Islet of Langerhans (tissue), 1 donor: Measurements from ENCODE around the gene APOC1.

ENCODE experiments used
- FAIRE-seq: peaks from one replicate; lab custom pipeline; 2011; peaks lifted over from hg19 to GRCh38; lab: Jason Lieb, UNC

Gene APOC1

DNA sequence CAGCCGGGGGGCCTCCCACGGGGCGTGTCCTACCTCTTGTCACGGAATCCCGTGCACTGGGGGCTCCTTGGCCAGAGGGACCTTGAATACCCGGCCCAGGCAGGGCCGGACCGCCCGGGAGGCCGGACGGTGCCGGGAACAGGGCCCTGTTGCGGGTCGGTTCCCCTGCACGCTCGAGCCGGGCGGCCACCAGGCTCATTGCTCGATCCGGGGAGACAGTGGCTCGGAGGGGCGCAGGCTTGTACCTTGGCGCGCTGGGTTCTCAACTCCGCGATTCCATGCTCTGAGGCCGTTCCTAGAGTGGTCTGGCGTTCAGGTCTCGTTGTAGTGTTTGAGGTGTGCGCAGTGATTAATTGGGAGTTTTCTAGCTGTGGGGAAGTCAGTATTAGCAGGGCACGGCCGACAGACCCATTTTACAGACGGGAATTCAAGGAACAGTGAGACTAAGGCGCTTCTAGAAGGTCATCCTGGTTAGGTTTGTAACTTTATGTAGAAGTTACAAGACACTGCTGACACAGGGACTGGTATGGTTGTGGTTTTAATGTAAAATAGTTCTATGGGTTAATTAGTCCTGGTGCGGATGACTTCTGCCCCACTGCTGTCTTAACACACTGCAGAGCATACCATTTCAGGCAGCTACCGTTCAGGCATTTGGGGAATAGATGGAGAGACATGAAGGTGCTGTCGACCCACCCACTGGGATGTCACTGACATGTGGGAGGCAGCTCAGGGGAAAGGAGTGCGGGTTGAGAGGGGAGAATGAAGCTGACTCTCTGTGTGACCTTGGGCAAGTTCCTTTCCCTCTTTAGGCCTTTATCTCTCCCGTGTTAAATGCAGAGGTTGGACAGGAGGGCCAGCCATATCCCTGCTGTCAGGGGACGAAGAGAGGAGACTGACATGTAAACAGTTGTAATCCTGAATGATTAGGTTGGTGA is 41.4 kb downstream of the APOC1 start:
- no peak for FAIRE-seq

DNA sequence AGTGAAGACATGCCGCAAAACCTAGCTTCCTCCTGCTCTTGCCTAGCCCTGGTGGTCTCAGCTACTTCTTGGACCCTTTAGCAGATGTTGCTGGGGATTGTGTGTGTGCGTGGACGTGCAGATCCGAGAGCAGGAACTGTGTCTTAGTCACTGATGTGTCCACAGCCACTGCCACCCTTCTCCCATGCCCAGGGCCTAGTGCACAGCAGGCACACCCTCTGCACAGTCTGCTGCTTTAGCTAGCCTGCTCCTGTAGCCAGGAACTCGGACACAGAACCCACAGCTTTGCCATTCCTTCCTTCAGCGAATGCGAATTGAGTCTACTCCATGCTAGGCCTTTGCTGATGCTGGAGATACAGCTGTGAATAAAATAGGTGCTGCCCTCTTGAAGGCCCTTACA is 43.1 kb downstream of the APOC1 start:
- no peak for FAIRE-seq

DNA sequence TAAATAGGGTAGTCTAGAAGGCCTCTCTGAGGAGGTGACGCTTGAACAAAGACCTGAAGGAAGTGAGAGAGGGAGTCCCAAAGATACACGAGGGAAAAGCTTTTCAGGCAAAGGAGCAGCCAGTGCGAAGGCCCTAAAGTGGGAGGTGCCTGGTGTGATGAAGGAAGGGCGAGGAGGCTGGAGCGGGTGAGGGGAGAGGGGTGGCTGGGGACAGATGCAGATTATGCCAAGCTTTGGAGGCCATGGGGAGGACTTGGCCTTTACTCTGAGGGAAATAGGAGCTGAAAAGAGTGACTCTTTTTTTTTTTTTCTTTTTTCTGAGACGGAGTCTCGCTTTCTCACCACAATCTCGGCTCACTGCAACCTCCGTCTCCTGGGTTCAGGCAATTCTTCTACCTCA is 43.7 kb downstream of the APOC1 start:
- no peak for FAIRE-seq

- FAIRE-seq, result no peak
These were observed 45.3 kb downstream of the APOC1 start for GRCh38 chr19:44959691-44960090.

DNA sequence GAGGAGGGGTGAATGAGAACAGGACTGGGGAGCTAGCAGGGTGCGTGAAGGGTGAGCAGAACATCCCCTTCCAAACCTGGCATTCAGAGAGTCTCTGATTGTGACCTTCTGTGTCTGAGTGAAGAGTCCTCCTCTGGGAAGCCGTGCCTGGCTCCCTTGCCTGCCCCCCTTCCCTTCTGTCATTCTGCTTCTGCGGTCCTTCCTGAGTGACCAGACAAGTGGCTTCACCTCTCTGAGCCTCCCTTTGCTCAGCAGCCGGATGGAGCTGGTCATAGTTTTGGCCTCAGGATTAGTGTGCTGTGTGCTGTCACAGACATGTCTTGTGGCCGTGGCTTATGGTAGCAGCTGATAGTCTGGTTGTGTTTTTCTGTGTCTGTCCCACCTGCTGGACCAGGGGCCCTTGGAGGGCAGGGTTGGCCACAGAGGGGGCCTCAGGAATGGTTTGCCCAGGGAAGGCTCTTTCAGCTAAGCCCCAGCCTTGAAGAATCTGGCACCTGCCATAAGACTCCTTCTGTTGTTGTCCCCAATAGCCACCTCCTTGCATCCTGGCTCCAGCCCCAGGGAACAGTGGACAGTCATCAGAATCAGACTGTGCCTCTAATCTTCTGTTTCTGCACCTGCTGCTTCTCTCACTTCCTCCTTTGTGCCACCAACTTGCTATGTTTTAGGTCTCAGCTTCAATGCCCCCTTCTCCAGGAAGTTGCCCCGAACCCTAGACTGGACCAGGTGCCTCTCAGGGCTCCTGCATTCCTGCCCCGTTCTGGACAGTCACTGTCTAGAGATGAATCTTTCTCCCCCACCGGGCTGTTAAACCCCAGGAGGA is 46.7 kb downstream of the APOC1 start:
- no peak for FAIRE-seq

DNA sequence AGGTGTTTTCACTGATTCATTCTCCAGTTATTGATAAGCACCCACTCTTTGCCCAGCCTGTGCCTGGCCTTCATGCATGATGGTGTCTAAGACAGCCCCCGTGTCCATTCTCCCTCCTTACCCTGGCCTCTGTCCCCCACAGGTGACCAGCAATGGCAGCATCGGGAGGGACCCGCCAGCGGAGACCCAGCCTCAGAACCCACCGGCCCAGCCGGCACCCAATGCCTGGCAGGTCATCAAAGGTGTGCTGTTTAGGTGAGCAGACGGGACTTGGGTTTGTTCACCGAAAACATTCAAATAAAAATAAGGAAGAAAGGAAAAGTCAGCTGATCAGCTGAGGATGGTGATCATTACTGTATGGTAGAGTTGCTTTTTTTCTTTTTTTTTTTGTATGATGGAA is 47.4 kb downstream of the APOC1 start:
- no peak for FAIRE-seq

- FAIRE-seq, result no peak
These were observed 53.7 kb downstream of the APOC1 start for GRCh38 chr19:44968118-44968517.

DNA sequence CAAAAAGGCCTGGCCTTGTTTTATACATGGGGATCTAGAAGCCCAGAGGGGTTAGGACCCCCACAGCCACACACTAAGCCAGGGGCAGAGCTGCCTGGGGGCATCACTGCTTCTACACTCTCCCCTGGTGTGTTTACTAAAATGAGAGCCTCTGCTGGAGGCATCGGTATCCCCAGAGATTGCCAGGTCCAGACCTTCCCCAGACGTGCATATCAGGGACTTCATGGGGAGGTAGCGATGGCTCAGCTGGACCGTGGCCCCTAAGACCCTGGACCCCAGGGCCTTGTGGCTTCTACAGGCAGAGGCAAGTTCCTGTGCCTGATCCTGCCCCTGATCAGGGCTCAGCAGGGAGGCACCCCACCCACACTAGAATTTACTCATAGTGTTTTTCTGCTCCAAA is 54.3 kb downstream of the APOC1 start:
- FAIRE-seq, result no peak
